HG02642 (cell line): ENCODE measurements around the gene NLRC4.
A peak's percentile ranks its signal among the peaks of the same experiment; 100 is the strongest.
"Not testable (repeated sequence)": the region's sequence is repeated elsewhere in the genome, so short reads cannot be mapped to it uniquely, and the experiment has no call there.

Experiments
- ATAC-seq: cut with Tn5 transposase; IDR thresholded peaks from one replicate; pipeline ENCODE4 v1.9.1; 2021; ENCODE audit warnings: mild to moderate bottlenecking; ENCODE audit not compliant: unreplicated experiment, poor library complexity

The NLRC4 gene

GRCh38 chr2:32249731-32250236 lies 14.9 kb downstream of the NLRC4 start:
- no peak for ATAC-seq

- ATAC-seq: no peak
Measured at GRCh38 chr2:32248299-32248698, 16.4 kb downstream of the NLRC4 start.

- no peak for ATAC-seq
Measured at GRCh38 chr2:32246911-32247310, 17.8 kb downstream of the NLRC4 start.

GRCh38 chr2:32242331-32242730 lies 22.4 kb downstream of the NLRC4 start:
- ATAC-seq: no peak

- no peak for ATAC-seq
Measured at GRCh38 chr2:32237996-32238395, 26.7 kb downstream of the NLRC4 start.

- ATAC-seq: no peak
Measured at GRCh38 chr2:32237488-32237887, 27.2 kb downstream of the NLRC4 start.

GRCh38 chr2:32235315-32235714 lies 29.4 kb downstream of the NLRC4 start:
- ATAC-seq: no peak

- no peak for ATAC-seq
Measured at GRCh38 chr2:32231959-32232358, 32.7 kb downstream of the NLRC4 start.

GRCh38 chr2:32229635-32230034 lies 35.1 kb downstream of the NLRC4 start:
- no peak for ATAC-seq

- no peak for ATAC-seq
Measured at GRCh38 chr2:32228181-32228580, 36.5 kb downstream of the NLRC4 start.

GRCh38 chr2:32227492-32227891 lies 37.2 kb downstream of the NLRC4 start:
- ATAC-seq: no peak

GRCh38 chr2:32222966-32223365 lies 41.7 kb downstream of the NLRC4 start:
- no peak for ATAC-seq

- ATAC-seq: no peak
Measured at GRCh38 chr2:32220445-32220844, 44.2 kb downstream of the NLRC4 start.

- no peak for ATAC-seq
Measured at GRCh38 chr2:32212295-32212694, 52.4 kb downstream of the NLRC4 start.

- ATAC-seq: no peak
Measured at GRCh38 chr2:32210767-32211408, 53.8 kb downstream of the NLRC4 start.

- ATAC-seq: not testable (repeated sequence)
Measured at GRCh38 chr2:32203428-32203827, 61.3 kb downstream of the NLRC4 start.

GRCh38 chr2:32200814-32201213 lies 63.9 kb downstream of the NLRC4 start:
- ATAC-seq: no peak

GRCh38 chr2:32192418-32192817 lies 72.3 kb downstream of the NLRC4 start:
- no peak for ATAC-seq

GRCh38 chr2:32189011-32189410 lies 75.7 kb downstream of the NLRC4 start:
- peak; percentile 16 for ATAC-seq

- ATAC-seq: no peak
Measured at GRCh38 chr2:32182667-32183066, 82.0 kb downstream of the NLRC4 start.
